ENCODE results near the gene PAGR1. TPM values are rescaled to one million over a fixed set of nuclear protein-coding genes. Genes with fewer than 3 reads are reported as not detected.

Gene PAGR1
- total and polyA plus RNA-seq, 9 of the 15 experiments (the other 6 are each of a cell fraction or from before 2014, with no cell fraction given): 1.4 to 58.2 (median 16.8) TPM

DNA sequence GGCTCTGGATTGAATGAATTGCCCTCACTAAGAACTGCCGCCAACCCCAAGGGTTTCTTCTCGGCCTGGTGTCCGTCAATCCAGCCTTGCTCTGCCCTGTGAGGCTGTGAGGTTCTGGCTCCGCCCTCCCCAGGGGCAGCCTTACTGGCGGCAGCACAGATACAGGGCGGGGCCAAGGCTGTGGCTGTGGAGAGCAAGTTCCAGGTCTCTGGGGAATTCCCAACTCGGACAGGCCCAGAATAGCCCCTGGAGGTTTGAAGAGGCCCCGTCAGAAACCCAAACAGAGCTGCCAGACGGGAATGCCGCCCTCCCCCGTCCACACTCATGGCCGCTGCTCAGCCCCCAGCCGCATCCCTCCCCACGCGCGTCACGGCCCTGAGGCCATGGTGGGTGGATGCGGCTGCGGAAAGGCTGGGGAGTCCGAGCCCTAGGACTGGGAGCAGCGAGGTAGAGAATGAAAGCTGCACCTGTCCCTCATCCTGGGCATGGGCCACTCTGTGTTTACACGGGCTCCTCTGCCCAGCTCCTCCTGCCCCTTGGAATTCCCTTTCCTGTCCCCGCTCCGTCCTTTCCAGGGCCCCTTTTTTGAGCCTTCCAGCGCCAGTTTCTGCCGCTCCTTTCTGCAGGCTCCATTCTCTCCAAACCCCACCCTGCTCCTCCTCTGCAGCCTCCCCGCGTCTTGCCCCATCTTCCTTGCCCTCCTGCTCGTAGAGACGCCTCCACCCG is 4.6 kb upstream of the PAGR1 start (continued):
- no peak for TF ChIP-seq HMG20B (CRISPR knock-in tag; IDR thresholded peaks at IDR 0.05)
- no peak for TF ChIP-seq U2AF1 (optimal IDR thresholded peaks at IDR 0.05; ENCODE audit: low read depth, low read length)
- TF ChIP-seq RBM15 (IDR thresholded peaks at IDR 0.05; ENCODE audit: insufficient read depth, low read length): no peak
- TF ChIP-seq NCOR1 (IDR thresholded peaks at IDR 0.05): peak; percentile 39
- TF ChIP-seq, protein P1, sequence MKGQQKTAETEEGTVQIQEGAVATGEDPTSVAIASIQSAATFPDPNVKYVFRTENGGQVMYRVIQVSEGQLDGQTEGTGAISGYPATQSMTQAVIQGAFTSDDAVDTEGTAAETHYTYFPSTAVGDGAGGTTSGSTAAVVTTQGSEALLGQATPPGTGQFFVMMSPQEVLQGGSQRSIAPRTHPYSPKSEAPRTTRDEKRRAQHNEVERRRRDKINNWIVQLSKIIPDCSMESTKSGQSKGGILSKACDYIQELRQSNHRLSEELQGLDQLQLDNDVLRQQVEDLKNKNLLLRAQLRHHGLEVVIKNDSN (CRISPR knock-in tag; IDR thresholded peaks at IDR 0.05): no peak
- no peak for TF ChIP-seq ZNF561 (CRISPR knock-in tag; conservative IDR thresholded peaks at IDR 0.05)
- TF ChIP-seq, protein P2, sequence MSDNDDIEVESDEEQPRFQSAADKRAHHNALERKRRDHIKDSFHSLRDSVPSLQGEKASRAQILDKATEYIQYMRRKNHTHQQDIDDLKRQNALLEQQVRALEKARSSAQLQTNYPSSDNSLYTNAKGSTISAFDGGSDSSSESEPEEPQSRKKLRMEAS (CRISPR knock-in tag; IDR thresholded peaks at IDR 0.05): peak; percentile 56
- TF ChIP-seq ARID2 (IDR thresholded peaks at IDR 0.05): no peak
- TF ChIP-seq HDAC1 (IDR thresholded peaks at IDR 0.05): peak in 1 of 2 experiments; percentile 34; a peak in 1 of 4 replicates
- TF ChIP-seq PHTF2 (CRISPR knock-in tag; IDR thresholded peaks at IDR 0.05): no peak
- TF ChIP-seq, protein P3, sequence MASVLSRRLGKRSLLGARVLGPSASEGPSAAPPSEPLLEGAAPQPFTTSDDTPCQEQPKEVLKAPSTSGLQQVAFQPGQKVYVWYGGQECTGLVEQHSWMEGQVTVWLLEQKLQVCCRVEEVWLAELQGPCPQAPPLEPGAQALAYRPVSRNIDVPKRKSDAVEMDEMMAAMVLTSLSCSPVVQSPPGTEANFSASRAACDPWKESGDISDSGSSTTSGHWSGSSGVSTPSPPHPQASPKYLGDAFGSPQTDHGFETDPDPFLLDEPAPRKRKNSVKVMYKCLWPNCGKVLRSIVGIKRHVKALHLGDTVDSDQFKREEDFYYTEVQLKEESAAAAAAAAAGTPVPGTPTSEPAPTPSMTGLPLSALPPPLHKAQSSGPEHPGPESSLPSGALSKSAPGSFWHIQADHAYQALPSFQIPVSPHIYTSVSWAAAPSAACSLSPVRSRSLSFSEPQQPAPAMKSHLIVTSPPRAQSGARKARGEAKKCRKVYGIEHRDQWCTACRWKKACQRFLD (CRISPR knock-in tag; IDR thresholded peaks at IDR 0.05): no peak
- no peak for TF ChIP-seq ZNF696 (CRISPR knock-in tag; conservative IDR thresholded peaks at IDR 0.05)
- TF ChIP-seq ZSCAN32 (CRISPR knock-in tag; IDR thresholded peaks at IDR 0.05): no peak
- no peak for TF ChIP-seq MTF1 (CRISPR knock-in tag; IDR thresholded peaks at IDR 0.05; ENCODE audit: borderline replicate concordance)
- TF ChIP-seq ZNF217 (CRISPR knock-in tag; IDR thresholded peaks at IDR 0.05): no peak
- TF ChIP-seq MYC (IDR thresholded peaks at IDR 0.05; ENCODE audit: low read depth, low read length): no peak
- no peak for TF ChIP-seq MYC (CRISPR knock-in tag; IDR thresholded peaks at IDR 0.05; ENCODE audit: borderline replicate concordance, low read depth)
- no peak for TF ChIP-seq TFAM (CRISPR knock-in tag; conservative IDR thresholded peaks at IDR 0.05)
- TF ChIP-seq, protein P4, sequence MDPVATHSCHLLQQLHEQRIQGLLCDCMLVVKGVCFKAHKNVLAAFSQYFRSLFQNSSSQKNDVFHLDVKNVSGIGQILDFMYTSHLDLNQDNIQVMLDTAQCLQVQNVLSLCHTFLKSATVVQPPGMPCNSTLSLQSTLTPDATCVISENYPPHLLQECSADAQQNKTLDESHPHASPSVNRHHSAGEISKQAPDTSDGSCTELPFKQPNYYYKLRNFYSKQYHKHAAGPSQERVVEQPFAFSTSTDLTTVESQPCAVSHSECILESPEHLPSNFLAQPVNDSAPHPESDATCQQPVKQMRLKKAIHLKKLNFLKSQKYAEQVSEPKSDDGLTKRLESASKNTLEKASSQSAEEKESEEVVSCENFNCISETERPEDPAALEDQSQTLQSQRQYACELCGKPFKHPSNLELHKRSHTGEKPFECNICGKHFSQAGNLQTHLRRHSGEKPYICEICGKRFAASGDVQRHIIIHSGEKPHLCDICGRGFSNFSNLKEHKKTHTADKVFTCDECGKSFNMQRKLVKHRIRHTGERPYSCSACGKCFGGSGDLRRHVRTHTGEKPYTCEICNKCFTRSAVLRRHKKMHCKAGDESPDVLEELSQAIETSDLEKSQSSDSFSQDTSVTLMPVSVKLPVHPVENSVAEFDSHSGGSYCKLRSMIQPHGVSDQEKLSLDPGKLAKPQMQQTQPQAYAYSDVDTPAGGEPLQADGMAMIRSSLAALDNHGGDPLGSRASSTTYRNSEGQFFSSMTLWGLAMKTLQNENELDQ (CRISPR knock-in tag; IDR thresholded peaks at IDR 0.05; ENCODE audit: borderline replicate concordance): no peak
- TF ChIP-seq ZNF764 (CRISPR knock-in tag; IDR thresholded peaks at IDR 0.05; ENCODE audit: low read depth): peak; percentile 24; the same call in 1 of the 2 replicates
- TF ChIP-seq NFXL1 (CRISPR knock-in tag; IDR thresholded peaks at IDR 0.05): no peak
- TF ChIP-seq, protein P5, sequence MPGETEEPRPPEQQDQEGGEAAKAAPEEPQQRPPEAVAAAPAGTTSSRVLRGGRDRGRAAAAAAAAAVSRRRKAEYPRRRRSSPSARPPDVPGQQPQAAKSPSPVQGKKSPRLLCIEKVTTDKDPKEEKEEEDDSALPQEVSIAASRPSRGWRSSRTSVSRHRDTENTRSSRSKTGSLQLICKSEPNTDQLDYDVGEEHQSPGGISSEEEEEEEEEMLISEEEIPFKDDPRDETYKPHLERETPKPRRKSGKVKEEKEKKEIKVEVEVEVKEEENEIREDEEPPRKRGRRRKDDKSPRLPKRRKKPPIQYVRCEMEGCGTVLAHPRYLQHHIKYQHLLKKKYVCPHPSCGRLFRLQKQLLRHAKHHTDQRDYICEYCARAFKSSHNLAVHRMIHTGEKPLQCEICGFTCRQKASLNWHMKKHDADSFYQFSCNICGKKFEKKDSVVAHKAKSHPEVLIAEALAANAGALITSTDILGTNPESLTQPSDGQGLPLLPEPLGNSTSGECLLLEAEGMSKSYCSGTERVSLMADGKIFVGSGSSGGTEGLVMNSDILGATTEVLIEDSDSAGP (CRISPR knock-in tag; IDR thresholded peaks at IDR 0.05): no peak
- TF ChIP-seq SMARCB1 (IDR thresholded peaks at IDR 0.05; ENCODE audit: insufficient read length, low read depth): no peak

All from K562 (cell line).